ENCODE results near the gene TUBA1C.

DNA sequence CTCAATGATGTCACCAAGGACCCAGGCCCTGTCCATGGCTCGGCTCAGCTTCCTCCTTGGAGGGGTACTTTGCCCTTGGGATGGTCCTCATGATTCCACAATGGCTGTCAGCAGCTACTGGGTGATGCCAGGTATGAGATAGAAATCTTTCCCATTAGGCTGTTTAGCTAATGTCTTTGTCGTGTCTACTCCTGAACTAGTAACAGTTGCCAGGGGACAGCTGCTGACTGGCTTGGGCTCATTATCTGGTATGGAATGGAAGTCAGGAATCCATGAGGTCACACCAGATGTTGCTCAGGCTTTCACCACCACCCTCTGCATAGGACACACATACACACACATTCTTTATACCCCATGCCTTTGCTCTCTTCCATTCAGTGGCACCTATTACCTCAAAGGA is 39.3 kb downstream of the TUBA1C start:
- TF ChIP-seq, protein P1, sequence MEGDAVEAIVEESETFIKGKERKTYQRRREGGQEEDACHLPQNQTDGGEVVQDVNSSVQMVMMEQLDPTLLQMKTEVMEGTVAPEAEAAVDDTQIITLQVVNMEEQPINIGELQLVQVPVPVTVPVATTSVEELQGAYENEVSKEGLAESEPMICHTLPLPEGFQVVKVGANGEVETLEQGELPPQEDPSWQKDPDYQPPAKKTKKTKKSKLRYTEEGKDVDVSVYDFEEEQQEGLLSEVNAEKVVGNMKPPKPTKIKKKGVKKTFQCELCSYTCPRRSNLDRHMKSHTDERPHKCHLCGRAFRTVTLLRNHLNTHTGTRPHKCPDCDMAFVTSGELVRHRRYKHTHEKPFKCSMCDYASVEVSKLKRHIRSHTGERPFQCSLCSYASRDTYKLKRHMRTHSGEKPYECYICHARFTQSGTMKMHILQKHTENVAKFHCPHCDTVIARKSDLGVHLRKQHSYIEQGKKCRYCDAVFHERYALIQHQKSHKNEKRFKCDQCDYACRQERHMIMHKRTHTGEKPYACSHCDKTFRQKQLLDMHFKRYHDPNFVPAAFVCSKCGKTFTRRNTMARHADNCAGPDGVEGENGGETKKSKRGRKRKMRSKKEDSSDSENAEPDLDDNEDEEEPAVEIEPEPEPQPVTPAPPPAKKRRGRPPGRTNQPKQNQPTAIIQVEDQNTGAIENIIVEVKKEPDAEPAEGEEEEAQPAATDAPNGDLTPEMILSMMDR (IDR thresholded peaks at IDR 0.05; ENCODE audit: poor library complexity, severe bottlenecking): no peak
- TF ChIP-seq POLR2AphosphoS5 (IDR thresholded peaks at IDR 0.05) (no peak), EZH2 (IDR thresholded peaks at IDR 0.05; ENCODE audit: borderline replicate concordance, insufficient read depth, low read length, poor library complexity, severe bottlenecking) (no peak), EP300 (conservative IDR thresholded peaks at IDR 0.05; ENCODE audit: poor library complexity, severe bottlenecking) (no peak), TAF1 (IDR thresholded peaks at IDR 0.05; ENCODE audit: low read depth) (no peak), SMC3 (conservative IDR thresholded peaks at IDR 0.05; ENCODE audit: poor library complexity) (no peak), RAD21 (conservative IDR thresholded peaks at IDR 0.05) (no peak)
- TF ChIP-seq, protein P2, sequence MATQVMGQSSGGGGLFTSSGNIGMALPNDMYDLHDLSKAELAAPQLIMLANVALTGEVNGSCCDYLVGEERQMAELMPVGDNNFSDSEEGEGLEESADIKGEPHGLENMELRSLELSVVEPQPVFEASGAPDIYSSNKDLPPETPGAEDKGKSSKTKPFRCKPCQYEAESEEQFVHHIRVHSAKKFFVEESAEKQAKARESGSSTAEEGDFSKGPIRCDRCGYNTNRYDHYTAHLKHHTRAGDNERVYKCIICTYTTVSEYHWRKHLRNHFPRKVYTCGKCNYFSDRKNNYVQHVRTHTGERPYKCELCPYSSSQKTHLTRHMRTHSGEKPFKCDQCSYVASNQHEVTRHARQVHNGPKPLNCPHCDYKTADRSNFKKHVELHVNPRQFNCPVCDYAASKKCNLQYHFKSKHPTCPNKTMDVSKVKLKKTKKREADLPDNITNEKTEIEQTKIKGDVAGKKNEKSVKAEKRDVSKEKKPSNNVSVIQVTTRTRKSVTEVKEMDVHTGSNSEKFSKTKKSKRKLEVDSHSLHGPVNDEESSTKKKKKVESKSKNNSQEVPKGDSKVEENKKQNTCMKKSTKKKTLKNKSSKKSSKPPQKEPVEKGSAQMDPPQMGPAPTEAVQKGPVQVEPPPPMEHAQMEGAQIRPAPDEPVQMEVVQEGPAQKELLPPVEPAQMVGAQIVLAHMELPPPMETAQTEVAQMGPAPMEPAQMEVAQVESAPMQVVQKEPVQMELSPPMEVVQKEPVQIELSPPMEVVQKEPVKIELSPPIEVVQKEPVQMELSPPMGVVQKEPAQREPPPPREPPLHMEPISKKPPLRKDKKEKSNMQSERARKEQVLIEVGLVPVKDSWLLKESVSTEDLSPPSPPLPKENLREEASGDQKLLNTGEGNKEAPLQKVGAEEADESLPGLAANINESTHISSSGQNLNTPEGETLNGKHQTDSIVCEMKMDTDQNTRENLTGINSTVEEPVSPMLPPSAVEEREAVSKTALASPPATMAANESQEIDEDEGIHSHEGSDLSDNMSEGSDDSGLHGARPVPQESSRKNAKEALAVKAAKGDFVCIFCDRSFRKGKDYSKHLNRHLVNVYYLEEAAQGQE (IDR thresholded peaks at IDR 0.05; ENCODE audit: borderline replicate concordance): no peak

Data from neural cell (in vitro differentiated cells).